GM18507 (cell line): Measurements from ENCODE around the gene CCNB3.
"Not testable (repeated sequence)": the region's sequence is repeated elsewhere in the genome, so short reads cannot be mapped to it uniquely, and the experiment has no call there.

Experiments used
- DNase-seq: peaks from one replicate; pipeline ENCODE4 v3.0.0; 2011; ENCODE audit warnings: low read depth; ENCODE audit not compliant: insufficient read length; ENCODE audit errors: extremely low spot score
- FAIRE-seq: peaks from 2 replicates; lab custom pipeline; 2011; peaks lifted over from hg19 to GRCh38; lab: Jason Lieb, UNC

Gene CCNB3

DNA sequence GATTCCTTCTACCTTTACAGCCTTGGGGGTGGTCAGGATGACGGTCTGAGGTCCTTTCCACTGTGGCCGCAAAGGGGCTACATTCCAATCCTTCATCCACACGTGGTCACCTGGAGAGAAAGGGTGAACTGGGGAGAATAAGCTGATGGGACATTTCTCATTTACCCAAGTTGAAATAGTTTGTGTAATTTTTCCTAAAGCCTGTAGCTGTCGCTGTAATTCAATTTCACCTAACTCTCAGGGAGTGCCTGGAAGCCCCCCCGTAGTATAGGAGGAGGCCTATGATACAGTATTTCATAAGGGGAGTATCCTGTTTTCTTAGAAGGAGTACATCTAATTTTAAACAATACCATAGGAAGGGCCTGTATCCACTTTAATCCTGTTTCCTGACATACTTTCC lies 128.1 kb downstream of the CCNB3 start:
- FAIRE-seq, DNase-seq: not testable (repeated sequence)

- FAIRE-seq (no peak), DNase-seq (no peak)
Measured at GRCh38 chrX:50333308-50333707, 128.7 kb downstream of the CCNB3 start.

GRCh38 chrX:50343917-50344316 lies 139.4 kb downstream of the CCNB3 start:
- FAIRE-seq (no peak), DNase-seq (no peak)

- FAIRE-seq: no peak
Measured at GRCh38 chrX:50372966-50373365, 168.4 kb downstream of the CCNB3 start.

DNA sequence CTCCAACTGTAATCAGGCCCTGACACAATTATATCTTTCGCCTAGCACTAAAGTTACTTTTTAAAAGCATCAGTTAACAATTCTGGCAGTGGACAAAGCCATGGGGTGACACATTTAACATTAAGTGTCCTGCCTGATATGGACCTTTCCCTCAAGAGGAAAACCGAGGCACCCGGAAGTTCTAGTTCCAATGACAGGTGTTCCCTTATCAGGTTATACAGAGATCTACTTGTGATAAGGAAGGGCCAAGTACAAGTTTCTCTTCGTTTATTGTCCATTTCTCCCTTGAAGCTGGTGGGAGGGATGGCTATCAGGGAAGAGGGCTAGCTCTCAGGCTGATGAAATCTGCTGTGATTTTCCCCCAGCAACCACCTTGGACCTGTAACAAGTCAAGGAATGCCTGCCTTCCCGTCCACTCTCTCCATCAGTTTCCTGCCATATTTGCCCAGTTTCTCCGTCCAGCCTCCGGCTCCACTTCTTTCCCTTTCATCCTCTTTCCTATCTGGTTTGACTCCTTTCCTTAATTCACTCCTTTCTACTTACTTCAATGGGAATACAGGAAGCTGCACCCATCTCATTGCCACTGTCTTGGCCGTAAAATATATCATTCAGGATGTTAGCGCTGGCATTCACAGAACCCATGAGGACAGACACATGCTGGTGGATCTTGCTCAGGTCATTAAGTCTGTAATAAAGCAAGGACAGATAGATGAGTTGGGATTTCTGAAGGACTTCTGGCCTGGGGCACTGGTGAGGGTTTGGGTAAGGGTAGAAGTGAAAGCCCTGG lies 171.1 kb downstream of the CCNB3 start:
- FAIRE-seq: no peak
- no peak for DNase-seq

More at GRCh38 chrX:50372966-50373365, 168.4 kb downstream of the CCNB3 start:
- DNase-seq: no peak

GRCh38 chrX:50381729-50382415 lies 177.3 kb downstream of the CCNB3 start:
- no peak for DNase-seq
- no peak for FAIRE-seq

DNA sequence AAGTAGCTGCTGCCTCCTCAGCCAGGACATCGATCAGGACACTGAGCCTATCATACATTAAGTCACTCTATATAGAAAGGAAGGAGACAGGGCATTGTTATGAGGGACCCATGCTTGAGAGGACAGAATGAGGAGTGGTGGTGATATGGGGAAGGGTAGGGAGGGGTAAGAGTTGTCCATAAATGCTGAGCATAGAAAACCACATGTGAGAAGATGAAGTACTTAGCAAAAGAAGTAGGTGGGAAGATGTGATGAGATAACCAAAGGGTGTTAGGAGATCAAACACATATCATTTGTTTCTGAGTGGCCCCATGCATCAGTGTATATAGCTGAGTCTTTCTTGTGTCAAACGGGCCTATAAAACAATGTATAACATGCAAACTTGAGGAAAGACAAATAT lies 182.0 kb downstream of the CCNB3 start:
- no peak for DNase-seq
- no peak for FAIRE-seq

GRCh38 chrX:50393902-50394301 lies 189.3 kb downstream of the CCNB3 start:
- no peak for DNase-seq
- FAIRE-seq: no peak
